ENCODE measurements around the gene SIPA1L3.

SIPA1L3 gene

GRCh38 chr19:38078302-38078930 is 171.4 kb downstream of the SIPA1L3 start:
- no peaks in the 10 kb centered on the region for H3K27me3 Mint-ChIP-seq (ENCODE audit: low read depth)
- H3K9me3 Mint-ChIP-seq: no peaks in the 10 kb centered on the region
- DNase-seq (ENCODE audit: low spot score): no peak
- H3K27ac Mint-ChIP-seq: no peak overlapping the region
- no peaks in the 10 kb centered on the region for H3K36me3 Mint-ChIP-seq (ENCODE audit: low read depth)
- peaks cover 7% of the 10 kb centered on the region for H3K4me1 Mint-ChIP-seq (ENCODE audit: low read depth)
- no peak overlapping the region for H3K4me3 Mint-ChIP-seq

- Mint-ChIP-seq H3K27me3 (ENCODE audit: low read depth) (no peaks in the 10 kb centered on the region), H3K36me3 (ENCODE audit: low read depth) (no peaks in the 10 kb centered on the region), H3K27ac (no peak overlapping the region), H3K4me3 (no peak overlapping the region), H3K9me3 (no peaks in the 10 kb centered on the region), H3K4me1 (ENCODE audit: low read depth) (peaks cover 7% of the 10 kb centered on the region)
- no peak for DNase-seq (ENCODE audit: low spot score)
These were observed 172.9 kb downstream of the SIPA1L3 start for GRCh38 chr19:38079926-38080380.

- H3K36me3 Mint-ChIP-seq (ENCODE audit: low read depth): no peaks in the 10 kb centered on the region
- peaks cover 7% of the 10 kb centered on the region for H3K4me1 Mint-ChIP-seq (ENCODE audit: low read depth)
- no peak for DNase-seq (ENCODE audit: low spot score)
- no peaks in the 10 kb centered on the region for H3K27me3 Mint-ChIP-seq (ENCODE audit: low read depth)
- no peak overlapping the region for H3K4me3 Mint-ChIP-seq
- H3K9me3 Mint-ChIP-seq: no peaks in the 10 kb centered on the region
- no peak overlapping the region for H3K27ac Mint-ChIP-seq
These were observed 174.7 kb downstream of the SIPA1L3 start for GRCh38 chr19:38081547-38082255.

GRCh38 chr19:38082256-38083118 is 175.5 kb downstream of the SIPA1L3 start:
- Mint-ChIP-seq H3K9me3 (no peaks in the 10 kb centered on the region), H3K27ac (no peak overlapping the region), H3K36me3 (ENCODE audit: low read depth) (no peaks in the 10 kb centered on the region), H3K27me3 (ENCODE audit: low read depth) (no peaks in the 10 kb centered on the region), H3K4me1 (ENCODE audit: low read depth) (peaks cover 7% of the 10 kb centered on the region), H3K4me3 (no peak overlapping the region)
- no peak for DNase-seq (ENCODE audit: low spot score)

GRCh38 chr19:38084196-38084595 is 177.2 kb downstream of the SIPA1L3 start:
- Mint-ChIP-seq H3K9me3 (no peaks in the 10 kb centered on the region), H3K27ac (no peak overlapping the region), H3K4me1 (ENCODE audit: low read depth) (peaks cover 7% of the 10 kb centered on the region), H3K4me3 (no peak overlapping the region), H3K36me3 (ENCODE audit: low read depth) (no peaks in the 10 kb centered on the region), H3K27me3 (ENCODE audit: low read depth) (no peaks in the 10 kb centered on the region)
- DNase-seq (ENCODE audit: low spot score): no peak

- no peak overlapping the region for H3K27ac Mint-ChIP-seq
- no peaks in the 10 kb centered on the region for H3K36me3 Mint-ChIP-seq (ENCODE audit: low read depth)
- DNase-seq (ENCODE audit: low spot score): no peak
- H3K27me3 Mint-ChIP-seq (ENCODE audit: low read depth): no peaks in the 10 kb centered on the region
- H3K4me1 Mint-ChIP-seq (ENCODE audit: low read depth): no peaks in the 10 kb centered on the region
- H3K4me3 Mint-ChIP-seq: no peak overlapping the region
- no peaks in the 10 kb centered on the region for H3K9me3 Mint-ChIP-seq
These were observed 182.4 kb downstream of the SIPA1L3 start for GRCh38 chr19:38089440-38089839.

- no peak overlapping the region for H3K4me3 Mint-ChIP-seq
- H3K4me1 Mint-ChIP-seq (ENCODE audit: low read depth): peaks cover 2% of the 10 kb centered on the region
- H3K27ac Mint-ChIP-seq: no peak overlapping the region
- H3K9me3 Mint-ChIP-seq: no peaks in the 10 kb centered on the region
- H3K27me3 Mint-ChIP-seq (ENCODE audit: low read depth): no peaks in the 10 kb centered on the region
- DNase-seq (ENCODE audit: low spot score): no peak
- H3K36me3 Mint-ChIP-seq (ENCODE audit: low read depth): no peaks in the 10 kb centered on the region
These were observed 186.1 kb downstream of the SIPA1L3 start for GRCh38 chr19:38093154-38093553.

- Mint-ChIP-seq H3K4me1 (ENCODE audit: low read depth) (peaks cover 2% of the 10 kb centered on the region), H3K9me3 (no peaks in the 10 kb centered on the region), H3K27ac (no peak overlapping the region), H3K4me3 (no peak overlapping the region), H3K36me3 (ENCODE audit: low read depth) (no peaks in the 10 kb centered on the region), H3K27me3 (ENCODE audit: low read depth) (no peaks in the 10 kb centered on the region)
- no peak for DNase-seq (ENCODE audit: low spot score)
These were observed 186.6 kb downstream of the SIPA1L3 start for GRCh38 chr19:38093587-38093986.

GRCh38 chr19:38095411-38096308 is 188.7 kb downstream of the SIPA1L3 start:
- peaks cover 7% of the 10 kb centered on the region for H3K9me3 Mint-ChIP-seq
- H3K27me3 Mint-ChIP-seq (ENCODE audit: low read depth): no peaks in the 10 kb centered on the region
- peaks cover 2% of the 10 kb centered on the region for H3K4me1 Mint-ChIP-seq (ENCODE audit: low read depth)
- DNase-seq (ENCODE audit: low spot score): peak; percentile 24
- no peak overlapping the region for H3K27ac Mint-ChIP-seq
- H3K36me3 Mint-ChIP-seq (ENCODE audit: low read depth): peaks cover 11% of the 10 kb centered on the region
- no peak overlapping the region for H3K4me3 Mint-ChIP-seq

GRCh38 chr19:38099966-38100365 is 193.0 kb downstream of the SIPA1L3 start:
- H3K4me1 Mint-ChIP-seq (ENCODE audit: low read depth): peaks cover 2% of the 10 kb centered on the region
- H3K27me3 Mint-ChIP-seq (ENCODE audit: low read depth): no peaks in the 10 kb centered on the region
- H3K36me3 Mint-ChIP-seq (ENCODE audit: low read depth): peaks cover 21% of the 10 kb centered on the region
- peaks cover 7% of the 10 kb centered on the region for H3K9me3 Mint-ChIP-seq
- no peak for DNase-seq (ENCODE audit: low spot score)
- H3K27ac Mint-ChIP-seq: no peak overlapping the region
- no peak overlapping the region for H3K4me3 Mint-ChIP-seq

- DNase-seq (ENCODE audit: low spot score): no peak
- no peak overlapping the region for H3K4me3 Mint-ChIP-seq
- no peaks in the 10 kb centered on the region for H3K27me3 Mint-ChIP-seq (ENCODE audit: low read depth)
- H3K36me3 Mint-ChIP-seq (ENCODE audit: low read depth): peaks cover 21% of the 10 kb centered on the region
- H3K4me1 Mint-ChIP-seq (ENCODE audit: low read depth): peaks cover 2% of the 10 kb centered on the region
- H3K27ac Mint-ChIP-seq: no peak overlapping the region
- H3K9me3 Mint-ChIP-seq: peaks cover 7% of the 10 kb centered on the region
These were observed 193.6 kb downstream of the SIPA1L3 start for GRCh38 chr19:38100589-38100988.

GRCh38 chr19:38101723-38102122 is 194.7 kb downstream of the SIPA1L3 start:
- Mint-ChIP-seq H3K36me3 (ENCODE audit: low read depth) (peaks cover 21% of the 10 kb centered on the region), H3K27ac (no peak overlapping the region), H3K27me3 (ENCODE audit: low read depth) (no peaks in the 10 kb centered on the region), H3K9me3 (peaks cover 7% of the 10 kb centered on the region), H3K4me3 (no peak overlapping the region), H3K4me1 (ENCODE audit: low read depth) (no peaks in the 10 kb centered on the region)
- no peak for DNase-seq (ENCODE audit: low spot score)

GRCh38 chr19:38105574-38105973 is 198.6 kb downstream of the SIPA1L3 start:
- Mint-ChIP-seq H3K4me3 (no peak overlapping the region), H3K4me1 (ENCODE audit: low read depth) (no peaks in the 10 kb centered on the region), H3K27ac (no peak overlapping the region), H3K36me3 (ENCODE audit: low read depth) (peaks cover 20% of the 10 kb centered on the region), H3K9me3 (no peaks in the 10 kb centered on the region), H3K27me3 (ENCODE audit: low read depth) (no peaks in the 10 kb centered on the region)
- DNase-seq (ENCODE audit: low spot score): no peak

All from T-helper 2 cell treated with Interferon-gamma antibody and Interleukin-4, amounts not matched to agents 5 μg/mL and 100 μg/mL, for 36 hours (primary cell).